Chondrocyte (in vitro differentiated cells): ENCODE results near the gene KRTAP12-3. TPM values are rescaled to one million over a fixed set of nuclear protein-coding genes. Genes with fewer than 3 reads are reported as not detected.

Experiments
- DNase-seq: peaks from one replicate; pipeline ENCODE4 v3.0.0; 2021; ENCODE audit warnings: mixed read lengths, low spot score
- H3K27ac Mint-ChIP-seq: one replicate; pipeline ENCODE4 v1.8.0; 2021; ENCODE audit warnings: mild to moderate bottlenecking, moderate library complexity, mixed read lengths; ENCODE audit not compliant: unreplicated experiment
- H3K27me3 Mint-ChIP-seq: 2 replicates; pipeline ENCODE4 v1.8.0; 2021; ENCODE audit warnings: low read depth, mixed read lengths
- H3K36me3 Mint-ChIP-seq: 2 replicates; pipeline ENCODE4 v1.8.0; 2021; ENCODE audit warnings: low read depth, mixed read lengths
- H3K4me1 Mint-ChIP-seq: 2 replicates; pipeline ENCODE4 v1.8.0; 2021; ENCODE audit warnings: low read depth, mild to moderate bottlenecking, mixed read lengths
- H3K4me3 Mint-ChIP-seq: one replicate; pipeline ENCODE4 v1.8.0; 2021; ENCODE audit warnings: mild to moderate bottlenecking, moderate library complexity, mixed read lengths; ENCODE audit not compliant: unreplicated experiment
- H3K9me3 Mint-ChIP-seq: 2 replicates; pipeline ENCODE4 v1.8.0; 2021; ENCODE audit warnings: low read depth, mixed read lengths
- CTCF ChIP-seq: fragments of 200-600 bp; sonication (generic); IDR thresholded peaks from 2 replicates; pipeline ENCODE4 v1.5.0; 2021; ENCODE audit warnings: antibody characterized with exemption, mild to moderate bottlenecking, moderate library complexity
- total RNA-seq: library from RNA; stranded (reverse); gene quantifications from 3 replicates; pipeline ENCODE4 v1.2.1, GENCODE V29; 2021

The KRTAP12-3 gene
- total RNA-seq, 1 donor from 2014 or later, result not detected

GRCh38 chr21:44615911-44616590, 41.7 kb upstream of the KRTAP12-3 start:
- Mint-ChIP-seq H3K4me3 (no peak overlapping the region), H3K27me3 (peaks cover 56% of the 10 kb centered on the region), H3K36me3 (peaks cover 7% of the 10 kb centered on the region), H3K9me3 (peaks cover 22% of the 10 kb centered on the region), H3K27ac (no peak overlapping the region), H3K4me1 (no peaks in the 10 kb centered on the region)
- DNase-seq, result peak; percentile 87
- no peak for TF ChIP-seq CTCF

- Mint-ChIP-seq H3K27ac (no peak overlapping the region), H3K9me3 (peaks cover 17% of the 10 kb centered on the region), H3K27me3 (peaks cover 56% of the 10 kb centered on the region), H3K4me3 (no peak overlapping the region), H3K4me1 (no peaks in the 10 kb centered on the region), H3K36me3 (peaks cover 7% of the 10 kb centered on the region)
- DNase-seq, result no peak
- no peak for TF ChIP-seq CTCF
Observed at GRCh38 chr21:44616591-44616926, 41.2 kb upstream of the KRTAP12-3 start.

- peaks cover 56% of the 10 kb centered on the region for H3K27me3 Mint-ChIP-seq
- peak; percentile 75 for DNase-seq
- H3K27ac Mint-ChIP-seq, result no peak overlapping the region
- peaks cover 17% of the 10 kb centered on the region for H3K9me3 Mint-ChIP-seq
- no peak overlapping the region for H3K4me3 Mint-ChIP-seq
- H3K4me1 Mint-ChIP-seq, result no peaks in the 10 kb centered on the region
- peaks cover 7% of the 10 kb centered on the region for H3K36me3 Mint-ChIP-seq
- TF ChIP-seq CTCF, result no peak
Observed at GRCh38 chr21:44617071-44617501, 40.6 kb upstream of the KRTAP12-3 start.

GRCh38 chr21:44618504-44618903, 39.2 kb upstream of the KRTAP12-3 start:
- no peak overlapping the region for H3K4me3 Mint-ChIP-seq
- no peaks in the 10 kb centered on the region for H3K4me1 Mint-ChIP-seq
- no peak for DNase-seq
- TF ChIP-seq CTCF, result peak; percentile 54
- H3K27ac Mint-ChIP-seq, result no peak overlapping the region
- peaks cover 55% of the 10 kb centered on the region for H3K27me3 Mint-ChIP-seq
- peaks cover 31% of the 10 kb centered on the region for H3K9me3 Mint-ChIP-seq
- H3K36me3 Mint-ChIP-seq, result peaks cover 9% of the 10 kb centered on the region

- no peak for DNase-seq
- H3K36me3 Mint-ChIP-seq, result peaks cover 10% of the 10 kb centered on the region
- no peak overlapping the region for H3K27ac Mint-ChIP-seq
- no peak overlapping the region for H3K4me3 Mint-ChIP-seq
- H3K27me3 Mint-ChIP-seq, result peaks cover 53% of the 10 kb centered on the region
- no peaks in the 10 kb centered on the region for H3K4me1 Mint-ChIP-seq
- TF ChIP-seq CTCF, result no peak
- H3K9me3 Mint-ChIP-seq, result peaks cover 35% of the 10 kb centered on the region
Observed at GRCh38 chr21:44618909-44619308, 38.8 kb upstream of the KRTAP12-3 start.
